Thoracic aorta (tissue), 2 donors: ENCODE measurements around the gene GALNT16. TPM values are rescaled to one million over a fixed set of nuclear protein-coding genes. Genes with fewer than 3 reads are reported as not detected.

Source experiments
- ATAC-seq: fragments of 150-250 bp; one replicate; pipeline ENCODE4 v1.8.0; 2017; ENCODE audit warnings: low read depth; ENCODE audit not compliant: insufficient number of reproducible peaks, low FRiP score
- DNase-seq: peaks from one replicate; pipeline ENCODE4 v3.0.0-alpha.2; 2020; ENCODE audit warnings: low spot score
- H3K27ac ChIP-seq, 2 donors: fragments of 200-600 bp; sonication (generic); 1 replicate in 1 of 2; 2 replicates in 1 of 2; pipeline ENCODE4 v1.5.1; 2016; ENCODE audit warnings: mild to moderate bottlenecking in 2 of 2, moderate library complexity in 2 of 2
- H3K27me3 ChIP-seq: fragments of 200-600 bp; sonication (generic); replicated peaks from 2 replicates; pipeline ENCODE4 v1.6.0; 2016; ENCODE audit warnings: mild to moderate bottlenecking; ENCODE audit not compliant: insufficient read depth
- H3K36me3 ChIP-seq: fragments of 200-600 bp; sonication (generic); one replicate; pipeline ENCODE4 v1.5.1; 2016
- H3K4me1 ChIP-seq, 2 donors: fragments of 200-600 bp; sonication (generic); 1 replicate in 1 of 2; 2 replicates in 1 of 2; pipeline versions ENCODE4 v1.5.1 to v1.6.0; 2016; ENCODE audit warnings: low read depth in 2 of 2, mild to moderate bottlenecking in 1 of 2; ENCODE audit not compliant: control insufficient read depth in 1 of 2
- H3K4me3 ChIP-seq: fragments of 200-600 bp; sonication (generic); 2 replicates; pipeline ENCODE4 v1.5.1; 2016; ENCODE audit warnings: mild to moderate bottlenecking
- H3K9me3 ChIP-seq: fragments of 200-600 bp; sonication (generic); 2 replicates; pipeline ENCODE4 v1.5.1; 2016
- CTCF ChIP-seq: fragments of 200-600 bp; sonication (generic); IDR thresholded peaks from one replicate; pipeline ENCODE4 v1.5.1; 2019; ENCODE audit warnings: antibody characterized with exemption
- total RNA-seq, 2 donors: library from RNA; depleted of rRNA; stranded (reverse); fragments of >200 nt; gene quantifications; one replicate each; pipeline versions ENCODE4 v1.1.0 to v1.2.3, GENCODE V29; 2016

The GALNT16 gene
- total RNA-seq, 2 donors from 2014 or later, result 12.1 to 15.8 TPM

GRCh38 chr14:69259168-69259526 is 811 bp upstream of the GALNT16 start:
- H3K27me3 ChIP-seq, result no peaks in the 10 kb centered on the region
- H3K4me1 ChIP-seq, result peaks cover 12 to 47% of the 10 kb centered on the region in 2 donors
- H3K4me3 ChIP-seq, result peak overlapping the region; percentile 75
- no peaks in the 10 kb centered on the region for H3K9me3 ChIP-seq
- DNase-seq, result no peak
- ATAC-seq, result no peak
- no peak overlapping the region for H3K27ac ChIP-seq
- no peak for TF ChIP-seq CTCF
- H3K36me3 ChIP-seq, result no peaks in the 10 kb centered on the region

DNA sequence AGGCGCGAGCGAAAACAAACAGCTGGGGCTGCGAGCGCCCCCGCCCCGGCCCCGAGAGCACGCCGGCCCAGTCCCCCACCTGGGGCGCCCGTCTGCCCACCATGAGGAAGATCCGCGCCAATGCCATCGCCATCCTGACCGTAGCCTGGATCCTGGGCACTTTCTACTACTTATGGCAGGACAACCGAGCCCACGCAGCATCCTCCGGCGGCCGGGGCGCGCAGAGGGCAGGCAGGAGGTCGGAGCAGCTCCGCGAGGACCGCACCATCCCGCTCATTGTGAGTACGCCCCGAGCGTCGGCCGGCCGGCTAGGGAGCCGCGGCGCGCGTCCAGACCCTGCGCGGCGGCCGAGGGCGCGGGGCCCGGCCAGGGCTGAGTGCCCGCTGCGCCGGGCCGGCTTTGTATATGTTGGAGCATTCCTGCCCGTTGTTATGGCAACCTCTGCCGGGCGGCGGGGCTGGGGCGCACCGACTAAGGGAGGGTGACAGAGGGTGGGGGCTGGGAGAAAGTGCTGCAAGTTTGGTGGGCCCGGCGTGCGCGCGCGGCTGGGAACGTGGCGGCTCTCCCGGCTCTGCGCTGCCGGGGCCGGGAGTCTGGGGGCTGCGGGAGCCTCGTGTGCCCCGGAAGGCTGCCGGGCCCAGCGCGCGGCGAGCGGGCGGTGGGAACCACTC is 367 bp downstream of the GALNT16 start:
- Histone ChIP-seq H3K27ac (peak overlapping the region in 1 of 2 donors; percentile 21), H3K4me3 (peak overlapping the region; percentile 75), H3K9me3 (no peaks in the 10 kb centered on the region), H3K27me3 (no peaks in the 10 kb centered on the region), H3K4me1 (peaks cover 12 to 49% of the 10 kb centered on the region in 2 donors), H3K36me3 (no peaks in the 10 kb centered on the region)
- TF ChIP-seq CTCF, result no peak
- ATAC-seq, result no peak
- DNase-seq, result no peak

DNA sequence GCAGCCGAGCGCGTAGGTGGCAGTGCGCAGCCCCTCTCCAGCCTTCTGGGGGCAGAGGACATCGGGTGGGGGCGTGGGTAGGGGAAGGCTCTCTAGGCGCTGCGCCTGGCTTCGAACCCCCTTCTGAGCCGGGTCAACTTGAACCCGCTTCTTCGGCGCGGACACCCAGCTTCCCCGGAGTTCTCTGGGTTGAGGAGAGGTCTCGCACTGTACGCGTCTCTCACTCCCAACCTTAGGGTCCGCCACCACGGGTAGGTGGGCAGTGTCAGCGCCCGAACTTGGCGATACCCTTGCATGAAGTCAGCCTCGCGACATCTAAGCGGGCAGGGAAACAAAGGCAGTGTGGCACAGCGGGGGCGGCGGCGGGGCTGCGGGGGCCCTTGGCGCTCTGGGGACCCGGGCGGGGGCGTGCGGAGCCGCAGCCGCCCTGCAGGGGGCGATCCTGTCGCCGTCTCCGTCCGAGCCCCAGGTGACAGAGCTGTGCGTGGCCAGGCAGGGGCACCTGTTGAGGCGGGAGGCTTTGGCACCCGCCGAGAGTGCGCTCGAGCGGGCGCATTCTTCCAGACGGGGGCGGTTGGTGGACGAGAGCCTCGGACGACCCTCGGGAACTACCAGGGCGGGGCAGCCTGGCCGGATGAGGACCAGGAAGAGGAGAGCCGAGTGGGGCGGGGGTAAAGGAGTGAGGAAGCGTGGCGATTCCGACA is 1.1 kb downstream of the GALNT16 start:
- TF ChIP-seq CTCF, result peak; percentile 73
- Histone ChIP-seq H3K27ac (peak overlapping the region in 1 of 2 donors; percentile 21), H3K36me3 (no peaks in the 10 kb centered on the region), H3K27me3 (no peaks in the 10 kb centered on the region), H3K4me1 (peaks cover 12 to 49% of the 10 kb centered on the region in 2 donors), H3K9me3 (no peaks in the 10 kb centered on the region), H3K4me3 (peak overlapping the region; percentile 75)
- ATAC-seq, result no peak
- no peak for DNase-seq

- Histone ChIP-seq H3K27me3 (no peaks in the 10 kb centered on the region), H3K4me3 (peak overlapping the region; percentile 75), H3K27ac (peak overlapping the region; percentile 21 to 49), H3K36me3 (no peaks in the 10 kb centered on the region), H3K9me3 (no peaks in the 10 kb centered on the region), H3K4me1 (peaks cover 12 to 49% of the 10 kb centered on the region in 2 donors)
- ATAC-seq, result no peak
- TF ChIP-seq CTCF, result no peak
- no peak for DNase-seq
Measured at GRCh38 chr14:69261761-69262331, 1.9 kb downstream of the GALNT16 start.

- ATAC-seq, result no peak
- Histone ChIP-seq H3K4me3 (no peak overlapping the region), H3K9me3 (no peaks in the 10 kb centered on the region), H3K27me3 (no peaks in the 10 kb centered on the region), H3K4me1 (peaks cover 12 to 49% of the 10 kb centered on the region in 2 donors), H3K36me3 (no peaks in the 10 kb centered on the region), H3K27ac (peak overlapping the region; percentile 49 to 60)
- TF ChIP-seq CTCF, result no peak
- DNase-seq, result no peak
Measured at GRCh38 chr14:69262516-69262915, 2.6 kb downstream of the GALNT16 start.
